ENCODE measurements around the gene EXOC3L4. TPM values are rescaled to one million over a fixed set of nuclear protein-coding genes. Genes with fewer than 3 reads are reported as not detected.

The EXOC3L4 gene
- total RNA-seq, 1 donor from 2014 or later: not detected

DNA sequence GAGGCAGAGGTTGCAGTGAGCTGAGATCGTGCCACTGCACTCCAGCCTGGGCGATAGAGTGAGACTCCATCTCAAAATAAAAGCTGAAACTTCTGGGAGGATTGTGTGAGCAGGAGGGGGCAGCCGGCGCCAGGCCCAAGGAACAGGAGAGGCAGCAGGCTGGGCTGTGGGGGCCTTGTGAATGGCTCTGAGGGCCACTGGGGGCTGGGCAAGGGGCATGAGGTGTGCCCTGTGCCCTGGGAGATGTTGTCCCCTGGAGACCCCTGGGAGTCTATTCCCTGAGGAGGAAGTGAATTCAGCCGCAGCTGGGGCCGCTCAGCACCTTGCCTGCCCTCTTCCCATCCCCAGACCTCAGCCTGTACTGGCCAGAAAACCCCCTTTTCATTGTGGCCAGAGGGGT lies 5.6 kb upstream of the EXOC3L4 start:
- no peak for FAIRE-seq
- Histone ChIP-seq H3K36me3 (ENCODE audit: control insufficient read depth, insufficient read depth, low read length) (no peaks in the 10 kb centered on the region), H3K4me3 (ENCODE audit: low read depth, low read length) (no peak overlapping the region), H3K27me3 (ENCODE audit: control insufficient read depth, insufficient read depth, low read length) (peaks cover 24% of the 10 kb centered on the region)
- TF ChIP-seq, protein P1, sequence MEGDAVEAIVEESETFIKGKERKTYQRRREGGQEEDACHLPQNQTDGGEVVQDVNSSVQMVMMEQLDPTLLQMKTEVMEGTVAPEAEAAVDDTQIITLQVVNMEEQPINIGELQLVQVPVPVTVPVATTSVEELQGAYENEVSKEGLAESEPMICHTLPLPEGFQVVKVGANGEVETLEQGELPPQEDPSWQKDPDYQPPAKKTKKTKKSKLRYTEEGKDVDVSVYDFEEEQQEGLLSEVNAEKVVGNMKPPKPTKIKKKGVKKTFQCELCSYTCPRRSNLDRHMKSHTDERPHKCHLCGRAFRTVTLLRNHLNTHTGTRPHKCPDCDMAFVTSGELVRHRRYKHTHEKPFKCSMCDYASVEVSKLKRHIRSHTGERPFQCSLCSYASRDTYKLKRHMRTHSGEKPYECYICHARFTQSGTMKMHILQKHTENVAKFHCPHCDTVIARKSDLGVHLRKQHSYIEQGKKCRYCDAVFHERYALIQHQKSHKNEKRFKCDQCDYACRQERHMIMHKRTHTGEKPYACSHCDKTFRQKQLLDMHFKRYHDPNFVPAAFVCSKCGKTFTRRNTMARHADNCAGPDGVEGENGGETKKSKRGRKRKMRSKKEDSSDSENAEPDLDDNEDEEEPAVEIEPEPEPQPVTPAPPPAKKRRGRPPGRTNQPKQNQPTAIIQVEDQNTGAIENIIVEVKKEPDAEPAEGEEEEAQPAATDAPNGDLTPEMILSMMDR (IDR thresholded peaks at IDR 0.05; ENCODE audit: insufficient read depth, low read length, severe bottlenecking): no peak
- no peak for DNase-seq (ENCODE audit: low read depth)

DNA sequence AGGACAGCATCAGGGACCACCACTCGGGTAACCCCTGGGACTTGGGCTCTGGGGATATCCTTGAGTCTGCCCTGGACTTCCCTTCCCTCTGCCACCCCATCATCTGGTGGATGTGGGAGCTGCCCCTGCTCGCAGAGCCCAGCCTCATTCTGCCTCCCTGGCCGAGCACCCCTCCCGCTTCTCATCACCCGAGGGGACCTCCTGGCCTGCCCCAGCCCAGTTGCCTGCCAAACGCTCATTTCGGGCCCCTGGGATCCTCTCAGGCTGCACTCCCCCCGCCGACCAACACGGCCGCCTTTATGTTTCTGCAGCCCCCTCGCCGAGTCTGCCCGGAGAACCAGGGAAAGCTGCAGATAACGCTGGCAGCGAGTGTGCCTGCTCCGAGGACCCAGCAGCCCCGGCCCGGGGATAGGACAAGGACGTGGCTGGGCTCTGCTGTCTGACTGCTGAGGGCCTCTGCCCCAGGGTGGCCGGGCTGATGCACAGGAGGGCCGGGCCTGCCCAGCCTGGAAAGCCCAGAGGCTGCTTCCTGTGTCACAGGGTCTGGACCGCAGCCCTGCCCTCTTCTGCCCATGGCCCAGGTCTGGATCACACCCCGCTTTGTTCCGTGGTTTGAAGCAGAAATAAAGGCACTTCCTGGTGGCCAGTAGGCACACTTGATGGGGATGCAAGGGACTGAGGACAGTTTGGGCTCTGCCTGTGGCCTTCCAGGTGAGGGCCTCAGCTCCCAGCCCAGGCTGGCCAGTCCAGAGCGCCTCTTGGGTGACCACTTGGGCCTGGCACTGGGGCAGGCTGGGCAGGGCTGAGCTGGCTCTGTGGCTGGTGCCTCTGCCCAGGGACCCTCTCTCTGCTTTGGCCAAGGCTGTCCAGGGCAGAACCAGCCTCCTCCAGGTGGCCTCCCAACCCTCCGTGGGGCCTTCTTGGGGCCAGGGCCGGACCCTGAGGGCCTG lies 4.9 kb upstream of the EXOC3L4 start:
- DNase-seq (ENCODE audit: low read depth) (no peak), FAIRE-seq (no peak)
- TF ChIP-seq, protein P1 (IDR thresholded peaks at IDR 0.05; ENCODE audit: insufficient read depth, low read length, severe bottlenecking): no peak
- Histone ChIP-seq H3K36me3 (ENCODE audit: control insufficient read depth, insufficient read depth, low read length) (no peaks in the 10 kb centered on the region), H3K4me3 (ENCODE audit: low read depth, low read length) (no peak overlapping the region), H3K27me3 (ENCODE audit: control insufficient read depth, insufficient read depth, low read length) (peaks cover 19% of the 10 kb centered on the region)

DNA sequence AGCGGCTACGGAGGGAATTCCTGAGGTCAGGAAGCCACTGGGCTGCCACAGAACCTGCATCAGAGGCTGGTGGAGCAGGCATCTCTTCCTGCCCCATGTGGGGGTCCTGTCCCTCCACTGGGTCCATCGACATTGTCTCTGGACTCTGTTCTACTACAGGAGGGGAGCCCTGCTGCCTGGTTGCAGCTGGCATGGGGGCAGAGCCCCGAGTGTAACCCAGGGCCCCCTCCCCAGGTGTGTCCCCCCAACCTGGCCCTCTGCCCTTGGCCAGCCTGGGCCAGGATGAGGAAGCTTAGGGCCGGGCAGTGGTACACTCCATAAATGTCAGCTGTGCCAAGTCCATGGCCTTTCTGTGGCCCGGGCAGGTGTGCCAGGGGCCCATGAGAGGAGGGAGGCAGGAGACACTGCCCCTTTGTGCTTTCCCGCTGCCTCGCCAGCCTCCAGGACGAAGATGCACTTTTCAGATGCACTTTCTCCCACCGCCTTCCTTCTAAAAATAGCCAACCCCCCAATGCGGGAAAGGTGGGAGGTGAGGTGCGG lies 4.0 kb upstream of the EXOC3L4 start:
- Histone ChIP-seq H3K27me3 (ENCODE audit: control insufficient read depth, insufficient read depth, low read length) (peaks cover 16% of the 10 kb centered on the region), H3K4me3 (ENCODE audit: low read depth, low read length) (no peak overlapping the region), H3K36me3 (ENCODE audit: control insufficient read depth, insufficient read depth, low read length) (no peaks in the 10 kb centered on the region)
- TF ChIP-seq, protein P1 (IDR thresholded peaks at IDR 0.05; ENCODE audit: insufficient read depth, low read length, severe bottlenecking): no peak
- DNase-seq (ENCODE audit: low read depth): no peak
- no peak for FAIRE-seq

DNA sequence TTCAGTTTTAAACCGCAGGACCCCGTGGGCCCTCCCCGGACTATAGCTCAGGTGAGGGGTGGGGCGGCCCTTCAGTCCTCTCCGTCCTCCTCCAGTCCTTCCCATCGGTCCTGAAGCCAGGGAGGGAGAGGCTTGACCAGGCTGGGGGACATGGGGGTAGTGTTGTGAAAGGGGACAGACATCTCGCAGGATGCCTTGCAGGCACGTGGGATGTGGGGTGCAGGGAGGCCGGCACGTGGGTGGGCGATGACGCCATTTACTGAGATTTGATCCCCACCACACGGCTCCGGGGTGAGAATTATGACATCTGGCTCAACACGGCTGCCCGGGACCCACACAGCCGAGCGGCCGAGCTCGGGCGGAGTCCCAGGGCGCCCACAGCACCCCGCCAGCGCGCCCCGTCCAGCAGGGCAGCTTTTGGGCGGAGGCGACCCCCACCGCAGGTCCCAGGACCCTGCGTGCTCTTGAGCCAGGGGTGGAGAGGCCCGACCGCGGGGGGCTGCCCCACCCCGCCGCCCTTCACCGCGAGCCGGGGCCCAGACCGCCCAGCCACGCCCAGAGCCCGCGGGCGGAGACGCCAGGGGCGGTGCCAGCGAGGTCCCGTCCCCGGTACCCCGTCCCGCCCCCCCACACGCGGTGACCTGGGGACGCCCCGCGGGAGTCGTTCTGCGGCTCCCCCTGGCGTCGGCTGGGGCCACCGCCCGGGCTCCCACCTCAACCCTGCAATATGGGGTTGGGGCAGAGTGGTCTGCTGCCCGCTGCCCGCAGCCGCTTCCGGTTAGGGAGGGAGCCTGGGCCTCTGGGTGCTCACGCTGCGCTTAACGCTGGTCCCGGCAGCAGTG lies 3.3 kb upstream of the EXOC3L4 start:
- DNase-seq (ENCODE audit: low read depth) (no peak), FAIRE-seq (no peak)
- no peaks in the 10 kb centered on the region for H3K36me3 ChIP-seq (ENCODE audit: control insufficient read depth, insufficient read depth, low read length)
- TF ChIP-seq, protein P1 (IDR thresholded peaks at IDR 0.05; ENCODE audit: insufficient read depth, low read length, severe bottlenecking): peak; percentile 44
- peaks cover 16% of the 10 kb centered on the region for H3K27me3 ChIP-seq (ENCODE audit: control insufficient read depth, insufficient read depth, low read length)
- H3K4me3 ChIP-seq (ENCODE audit: low read depth, low read length): peak overlapping the region; percentile 34

DNA sequence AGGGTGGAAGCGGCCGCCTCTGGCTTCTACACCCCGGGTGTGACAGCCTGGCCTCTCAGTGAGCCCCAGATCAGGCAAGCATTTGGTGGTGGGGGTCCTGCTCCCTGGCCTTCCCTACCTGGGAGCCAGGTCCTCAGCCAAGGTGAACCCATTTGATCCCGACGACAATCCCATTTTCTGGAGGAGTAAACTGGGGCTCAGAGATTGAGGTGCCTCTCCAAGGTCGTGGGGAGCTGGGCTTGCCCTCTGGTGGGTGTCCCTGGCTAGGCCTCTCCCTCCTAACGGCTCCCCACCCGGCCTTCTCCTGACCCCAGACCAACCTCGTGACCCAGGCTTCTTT lies 2.7 kb upstream of the EXOC3L4 start:
- Histone ChIP-seq H3K36me3 (ENCODE audit: control insufficient read depth, insufficient read depth, low read length) (no peaks in the 10 kb centered on the region), H3K27me3 (ENCODE audit: control insufficient read depth, insufficient read depth, low read length) (peaks cover 15% of the 10 kb centered on the region), H3K4me3 (ENCODE audit: low read depth, low read length) (peak overlapping the region; percentile 34)
- DNase-seq (ENCODE audit: low read depth): no peak
- TF ChIP-seq, protein P1 (IDR thresholded peaks at IDR 0.05; ENCODE audit: insufficient read depth, low read length, severe bottlenecking): no peak
- FAIRE-seq: no peak
